Stomach (tissue), 9 donors: ENCODE data around the gene JADE1. TPM values are rescaled to one million over a fixed set of nuclear protein-coding genes. Genes with fewer than 3 reads are reported as not detected.

ENCODE experiments used
- DNase-seq, 2 donors: peaks; one replicate each; pipeline versions ENCODE4 v3.0.0 to v3.0.0-alpha.2; 2013 to 2019
- H3K27ac ChIP-seq, 5 donors: fragments of 200-600 bp in 4 of 5; sonication (generic) in 4 of 5; one replicate each; pipeline ENCODE4 v1.5.1; 2013 to 2019; ENCODE audit warnings: mild to moderate bottlenecking in 1 of 5, moderate library complexity in 1 of 5
- H3K27me3 ChIP-seq, 3 donors: fragments of 200-600 bp; sonication (generic); one replicate each; pipeline ENCODE4 v1.5.1; 2017 to 2019; ENCODE audit warnings: mixed run types in 1 of 3
- H3K36me3 ChIP-seq, 4 donors: fragments of 200-600 bp; sonication (generic); 1 replicate in 3 of 4; 2 replicates in 1 of 4; pipeline ENCODE4 v1.5.1; 2016 to 2019
- H3K4me1 ChIP-seq, 4 donors: fragments of 200-600 bp; sonication (generic); one replicate each; pipeline ENCODE4 v1.5.1; 2016 to 2019
- H3K4me3 ChIP-seq, 4 donors: fragments of 200-600 bp; sonication (generic) in 3 of 4; one replicate each; pipeline ENCODE4 v1.5.1; 2016 to 2019; ENCODE audit warnings: mild to moderate bottlenecking in 1 of 4
- H3K9me3 ChIP-seq, 4 donors: fragments of 200-600 bp; sonication (generic); one replicate each; pipeline ENCODE4 v1.5.1; 2016 to 2019
- EP300 ChIP-seq: sonication (generic); formaldehyde crosslinking; IDR thresholded peaks from one replicate; pipeline ENCODE4 v1.6.1; 2017; ENCODE audit warnings: antibody characterized with exemption
- POLR2A ChIP-seq, 4 donors: fragments of 450-650 bp; IDR thresholded peaks; one replicate each; pipeline ENCODE4 v1.6.1; 2016; ENCODE audit warnings: antibody characterized with exemption in 4 of 4, control low read depth in 2 of 4, mild to moderate bottlenecking in 1 of 4, moderate library complexity in 1 of 4
- POLR2AphosphoS5 ChIP-seq, 3 donors: sonication (generic); formaldehyde crosslinking; IDR thresholded peaks; one replicate each; pipeline ENCODE4 v1.6.1; 2016; ENCODE audit warnings: antibody characterized with exemption in 3 of 3
- WGBS, 5 donors: extraction: QIAGEN DNeasy Blood & Tissue Kit in 3 of 5; methylation state at CpG; one replicate each; pipeline versions ENCODE4 v1.1.5 to v1.1.7; 2013 to 2018; 5-methylcytosine and 5-hydroxymethylcytosine counted together
- intact Hi-C: fragments of 100-400 bp; cut with DNase I; formaldehyde crosslinking; loops from one replicate; pipeline ENCODE4 v1.15.1; 2023; ENCODE audit warnings: low total_unique reads
- polyA plus RNA-seq, 3 donors: library from polyadenylated mRNA; stranded (reverse); fragments of 200-250 nt; gene quantifications; one replicate each; pipeline ENCODE4 v1.2.3, GENCODE V29; 2013
- total RNA-seq, 5 donors: library from RNA; depleted of rRNA; stranded (reverse); fragments of >200 nt; gene quantifications; one replicate each; pipeline versions ENCODE4 v1.1.0 to v1.2.3, GENCODE V29; 2014 to 2016
- TF ChIP-seq, protein P1 (sequence below), 7 experiments: fragments of 450-650 bp in 4 of 7; fragments of 200-600 bp in 3 of 7; sonication (generic) in 3 of 7; IDR thresholded peaks; one replicate each; pipeline ENCODE4 v1.5.1; 2016 to 2019; ENCODE audit warnings: antibody characterized with exemption in 7 of 7, control low read depth in 2 of 7, mild to moderate bottlenecking in 1 of 7
- donor health status: healthy with polysubstance abuse.
- donor health status: Bipolar disorder and iron deficiency.
- donor health status: healthy.

The JADE1 gene
- total and polyA plus RNA-seq, 8 donors = 11.2 to 57.2 (median 22.0) TPM

DNA sequence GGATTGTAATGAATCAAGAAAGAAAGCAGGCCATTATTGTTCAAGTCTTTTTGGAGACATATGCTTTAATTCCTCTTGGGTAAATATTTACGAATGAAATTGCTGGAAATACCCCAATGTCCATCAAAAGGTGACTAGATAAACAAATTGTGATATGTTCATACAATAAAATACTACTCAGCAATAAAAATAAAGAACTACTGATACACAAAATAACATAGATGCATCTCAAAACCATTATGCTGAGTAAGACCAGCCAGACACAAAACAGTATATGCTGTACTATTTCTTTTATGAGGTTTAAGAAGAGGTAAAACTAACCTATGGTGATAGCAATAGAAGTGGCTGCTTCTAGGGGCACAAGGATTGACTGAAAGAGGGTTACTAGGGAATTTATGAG, 28.8 kb upstream of the JADE1 start:
- TF ChIP-seq POLR2A (IDR thresholded peaks at IDR 0.05) (no peak), EP300 (no peak), POLR2AphosphoS5 (IDR thresholded peaks at IDR 0.05) (no peak)
- TF ChIP-seq, protein P1, sequence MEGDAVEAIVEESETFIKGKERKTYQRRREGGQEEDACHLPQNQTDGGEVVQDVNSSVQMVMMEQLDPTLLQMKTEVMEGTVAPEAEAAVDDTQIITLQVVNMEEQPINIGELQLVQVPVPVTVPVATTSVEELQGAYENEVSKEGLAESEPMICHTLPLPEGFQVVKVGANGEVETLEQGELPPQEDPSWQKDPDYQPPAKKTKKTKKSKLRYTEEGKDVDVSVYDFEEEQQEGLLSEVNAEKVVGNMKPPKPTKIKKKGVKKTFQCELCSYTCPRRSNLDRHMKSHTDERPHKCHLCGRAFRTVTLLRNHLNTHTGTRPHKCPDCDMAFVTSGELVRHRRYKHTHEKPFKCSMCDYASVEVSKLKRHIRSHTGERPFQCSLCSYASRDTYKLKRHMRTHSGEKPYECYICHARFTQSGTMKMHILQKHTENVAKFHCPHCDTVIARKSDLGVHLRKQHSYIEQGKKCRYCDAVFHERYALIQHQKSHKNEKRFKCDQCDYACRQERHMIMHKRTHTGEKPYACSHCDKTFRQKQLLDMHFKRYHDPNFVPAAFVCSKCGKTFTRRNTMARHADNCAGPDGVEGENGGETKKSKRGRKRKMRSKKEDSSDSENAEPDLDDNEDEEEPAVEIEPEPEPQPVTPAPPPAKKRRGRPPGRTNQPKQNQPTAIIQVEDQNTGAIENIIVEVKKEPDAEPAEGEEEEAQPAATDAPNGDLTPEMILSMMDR (IDR thresholded peaks at IDR 0.05) = no peak
- DNase-seq = no peak
- Histone ChIP-seq H3K4me3 (no peak overlapping the region), H3K27ac (no peak overlapping the region), H3K36me3 (no peaks in the 10 kb centered on the region), H3K9me3 (no peaks in the 10 kb centered on the region), H3K27me3 (no peaks in the 10 kb centered on the region), H3K4me1 (peaks cover 0 to 13% (median 0%) of the 10 kb centered on the region in 4 donors)
- WGBS, 5 donors = 66 to 87% (median 72%) methylated on average over 1 of the region's 1 CpG
- intact Hi-C loops = no loop called here

DNA sequence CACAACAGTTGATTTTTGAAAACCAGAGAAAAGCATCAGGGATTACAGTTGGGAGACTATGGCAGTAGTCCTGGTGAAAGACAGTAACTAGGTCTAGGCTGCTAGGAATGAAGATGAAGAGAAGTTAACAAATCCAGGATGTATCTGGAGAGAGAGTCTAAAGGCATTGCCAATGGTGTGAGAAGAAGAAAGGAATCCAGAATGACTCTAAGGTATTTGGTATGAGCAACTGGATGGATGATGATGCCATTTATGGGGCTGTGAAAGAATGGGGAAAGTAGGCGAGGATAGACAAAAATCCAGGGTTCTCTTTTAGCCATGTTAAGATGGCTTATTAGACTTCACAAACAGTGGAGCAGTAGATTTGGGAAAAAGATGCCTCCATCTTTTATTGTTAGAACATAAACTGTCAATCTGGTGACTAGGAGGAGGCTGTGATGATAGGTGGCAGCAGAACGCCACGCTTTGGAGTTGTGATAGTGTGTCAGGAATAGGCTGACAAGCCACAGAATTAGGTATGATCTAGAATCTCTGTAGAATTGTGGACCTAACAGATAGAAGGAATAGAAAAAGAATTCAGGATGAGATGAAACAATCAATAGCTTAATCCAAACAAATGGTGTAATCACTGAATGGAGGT, 27.3 kb upstream of the JADE1 start:
- WGBS, 5 donors = 56 to 83% (median 63%) methylated on average over 3 of the region's 3 CpGs
- Histone ChIP-seq H3K9me3 (no peaks in the 10 kb centered on the region), H3K4me1 (peaks cover 0 to 2% (median 0%) of the 10 kb centered on the region in 4 donors), H3K36me3 (no peaks in the 10 kb centered on the region), H3K4me3 (no peak overlapping the region), H3K27me3 (no peaks in the 10 kb centered on the region), H3K27ac (no peak overlapping the region)
- intact Hi-C loops = no loop called here
- TF ChIP-seq, protein P1 (IDR thresholded peaks at IDR 0.05) = peak in 2 of 7 experiments; percentile 17 to 30
- no peak for TF ChIP-seq POLR2A (IDR thresholded peaks at IDR 0.05)
- DNase-seq = peak; percentile 35 to 46

DNA sequence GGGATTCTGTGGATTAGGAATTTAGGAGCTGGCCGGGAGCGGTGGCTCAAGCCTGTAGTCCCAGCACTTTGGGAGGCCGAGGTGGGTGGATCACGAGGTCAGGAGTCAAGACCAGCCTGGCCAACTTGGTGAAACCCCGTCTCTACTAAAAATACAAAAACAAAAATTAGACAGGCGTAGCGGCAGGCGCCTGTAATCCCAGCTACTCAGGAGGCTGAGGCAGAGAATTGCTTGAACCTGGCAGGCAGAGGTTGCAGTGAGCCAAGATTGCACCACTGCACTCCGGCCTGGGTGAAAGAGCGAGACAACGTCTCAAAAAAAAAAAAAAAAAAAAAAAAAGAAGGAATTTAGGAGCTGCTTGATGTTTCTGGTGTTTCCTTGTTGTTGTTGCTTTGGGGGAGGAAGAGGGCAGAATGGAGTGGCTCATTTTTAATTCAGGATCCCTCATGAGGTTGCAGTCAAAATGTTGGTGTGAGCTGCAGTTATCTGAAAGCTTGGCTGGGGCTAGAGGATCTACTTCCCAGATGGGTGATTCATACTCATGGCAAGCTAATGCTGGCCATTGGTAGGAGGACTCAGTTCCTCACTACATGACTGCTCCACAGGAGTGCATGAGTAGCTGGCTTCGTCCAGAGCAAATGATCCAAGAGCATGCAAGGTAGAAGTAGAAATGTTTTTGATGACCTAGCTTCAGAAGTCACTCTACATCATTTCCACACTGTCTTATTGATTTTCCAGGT, 26.5 kb upstream of the JADE1 start:
- no peak overlapping the region for H3K4me3 ChIP-seq
- no peaks in the 10 kb centered on the region for H3K9me3 ChIP-seq
- no peaks in the 10 kb centered on the region for H3K36me3 ChIP-seq
- no peak for DNase-seq
- intact Hi-C loops = no loop called here
- TF ChIP-seq POLR2A (IDR thresholded peaks at IDR 0.05) (no peak), POLR2AphosphoS5 (IDR thresholded peaks at IDR 0.05) (no peak), EP300 (no peak)
- TF ChIP-seq, protein P1 (IDR thresholded peaks at IDR 0.05) = no peak
- no peaks in the 10 kb centered on the region for H3K4me1 ChIP-seq
- WGBS, 5 donors = 63 to 84% (median 76%) methylated on average over 12 of the region's 12 CpGs
- H3K27me3 ChIP-seq = no peaks in the 10 kb centered on the region
- no peak overlapping the region for H3K27ac ChIP-seq

DNA sequence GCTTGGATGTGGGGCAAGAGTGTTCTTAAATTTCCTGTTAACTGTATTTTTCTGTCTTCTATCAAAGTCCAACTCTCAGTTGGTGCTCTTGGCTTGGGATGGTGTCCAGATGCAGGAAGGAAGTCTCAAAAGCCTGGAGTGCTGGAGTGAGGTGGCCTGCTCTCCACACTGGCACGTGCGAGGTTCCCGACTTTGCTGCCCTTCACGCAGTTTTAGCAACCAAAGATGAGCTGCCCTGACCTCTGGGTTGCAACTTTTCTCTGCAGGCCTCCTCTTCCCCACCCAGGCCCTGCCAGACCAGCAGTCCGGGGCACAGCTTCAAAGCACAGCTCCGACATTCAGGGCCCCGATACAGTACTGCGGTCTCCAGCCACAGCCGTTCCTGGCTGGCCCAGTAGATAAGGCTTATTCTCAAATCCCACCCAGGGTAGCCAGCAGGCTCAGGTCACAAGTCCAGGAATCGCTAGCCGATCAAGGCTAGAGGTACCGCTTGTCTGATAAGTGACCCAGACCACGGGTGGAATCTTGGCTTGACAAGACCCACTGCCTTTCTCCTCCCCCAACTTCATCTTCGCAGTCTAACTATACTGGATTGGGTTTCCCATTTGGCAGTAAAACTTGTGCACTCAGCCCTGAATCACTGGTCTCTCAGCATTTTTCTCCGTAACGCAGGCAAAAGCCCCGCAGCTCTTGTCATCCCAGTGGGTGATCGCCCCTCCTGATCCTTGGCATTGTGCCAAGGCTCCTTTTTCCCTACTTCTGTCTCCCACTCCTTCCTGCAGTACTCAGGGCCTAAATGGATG, 21.8 kb upstream of the JADE1 start:
- intact Hi-C loops = no loop called here
- H3K4me3 ChIP-seq = no peak overlapping the region
- TF ChIP-seq EP300 = no peak
- TF ChIP-seq POLR2A (IDR thresholded peaks at IDR 0.05) = no peak
- TF ChIP-seq, protein P1 (IDR thresholded peaks at IDR 0.05) = no peak
- no peak for TF ChIP-seq POLR2AphosphoS5 (IDR thresholded peaks at IDR 0.05)
- WGBS, 5 donors = 81 to 87% (median 85%) methylated on average over 16 to 18 of the region's 18 CpGs
- H3K27me3 ChIP-seq = no peaks in the 10 kb centered on the region
- no peaks in the 10 kb centered on the region for H3K9me3 ChIP-seq
- no peaks in the 10 kb centered on the region for H3K4me1 ChIP-seq
- peak in 1 of 2 donors; percentile 35 for DNase-seq
- H3K27ac ChIP-seq = no peak overlapping the region
- H3K36me3 ChIP-seq = no peaks in the 10 kb centered on the region
